ENCODE data around the gene PSME2.

PSME2 gene, protein sequence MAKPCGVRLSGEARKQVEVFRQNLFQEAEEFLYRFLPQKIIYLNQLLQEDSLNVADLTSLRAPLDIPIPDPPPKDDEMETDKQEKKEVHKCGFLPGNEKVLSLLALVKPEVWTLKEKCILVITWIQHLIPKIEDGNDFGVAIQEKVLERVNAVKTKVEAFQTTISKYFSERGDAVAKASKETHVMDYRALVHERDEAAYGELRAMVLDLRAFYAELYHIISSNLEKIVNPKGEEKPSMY

DNA sequence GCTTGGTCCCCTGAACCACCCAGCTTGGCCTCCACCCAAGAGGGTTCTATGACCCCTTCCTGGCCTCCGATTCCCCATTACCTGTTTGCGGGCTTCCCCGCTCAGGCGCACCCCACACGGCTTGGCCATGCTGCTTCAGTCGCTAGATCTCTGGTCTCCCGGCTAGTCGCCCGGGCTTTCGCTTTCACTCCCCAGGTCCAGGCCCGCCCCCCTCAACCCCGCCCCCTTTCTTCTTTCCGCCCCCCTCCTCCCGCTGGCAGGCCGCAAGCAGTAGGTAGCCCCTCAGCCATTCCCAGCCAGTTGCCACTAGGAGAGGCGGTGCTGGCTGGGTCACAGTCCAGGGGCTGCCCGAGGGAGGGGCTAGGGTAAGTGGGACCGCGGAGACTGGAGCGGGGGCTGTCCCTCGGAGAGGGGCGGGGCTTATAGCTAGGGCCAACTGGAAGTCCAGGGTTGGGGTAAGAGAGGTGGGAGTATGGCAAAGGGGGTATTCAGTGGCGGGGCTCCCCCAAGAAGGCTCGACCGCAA is at the start of gene PSME2:
TSS of gene PSME2 (minus strand) at position 158 of the 525 bp plus-strand sequence. CDS start at position 129, 29 bp downstream.
- in situ Hi-C loops (cut with MboI; ENCODE audit: low sequenced_read_pairs): no loop called here

DNA sequence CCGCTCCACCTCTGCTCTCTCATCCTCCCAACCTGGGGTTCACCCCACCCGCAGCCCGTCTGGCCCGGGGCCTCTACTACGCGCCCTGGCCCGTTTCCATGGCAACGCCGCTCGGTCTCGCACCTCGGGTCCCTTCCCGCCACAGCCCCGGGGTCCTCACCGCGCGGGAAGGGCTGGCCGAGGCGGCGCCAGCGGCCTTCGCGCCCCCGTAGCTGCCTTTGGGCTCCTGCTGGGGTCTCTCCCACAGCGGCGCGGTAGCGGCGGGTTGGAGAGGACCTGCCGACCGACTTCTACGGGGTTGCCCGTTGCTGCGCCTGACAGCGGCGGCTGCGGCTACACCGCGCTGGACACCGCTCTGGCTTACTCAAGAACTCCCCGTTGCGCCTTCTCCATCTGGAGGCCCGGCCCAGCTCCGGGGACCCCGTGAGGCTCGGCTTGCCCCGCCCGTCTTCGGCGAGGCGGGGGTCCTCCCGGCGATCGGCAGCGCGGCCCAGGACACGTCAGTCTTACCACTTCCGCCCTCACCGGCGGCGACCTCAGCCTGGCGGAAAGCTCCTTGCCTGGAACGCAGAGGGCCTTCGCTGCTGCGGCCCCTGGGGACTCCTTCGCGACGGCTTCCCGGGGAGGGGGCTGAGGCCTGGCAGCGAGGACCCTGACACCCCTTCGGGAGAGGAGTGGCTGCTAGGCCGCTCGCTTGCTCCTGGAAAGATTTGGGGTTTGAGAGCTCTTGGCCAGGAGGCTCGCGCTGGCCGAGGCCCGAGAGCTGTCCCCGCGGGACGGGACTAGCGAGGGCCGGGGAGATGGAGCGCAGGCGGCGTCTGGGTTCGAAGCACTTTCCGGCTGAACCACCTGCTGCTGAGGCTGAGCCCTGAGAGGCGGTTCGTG is 49.0 kb upstream of the PSME2 start, which contains the start of gene TM9SF1:
TSS of gene TM9SF1 (minus strand) at position 256 of the 885 bp plus-strand sequence. CDS start 422 bp downstream, outside the sequence.
- in situ Hi-C loops (cut with MboI; ENCODE audit: low sequenced_read_pairs): no loop called here

DNA sequence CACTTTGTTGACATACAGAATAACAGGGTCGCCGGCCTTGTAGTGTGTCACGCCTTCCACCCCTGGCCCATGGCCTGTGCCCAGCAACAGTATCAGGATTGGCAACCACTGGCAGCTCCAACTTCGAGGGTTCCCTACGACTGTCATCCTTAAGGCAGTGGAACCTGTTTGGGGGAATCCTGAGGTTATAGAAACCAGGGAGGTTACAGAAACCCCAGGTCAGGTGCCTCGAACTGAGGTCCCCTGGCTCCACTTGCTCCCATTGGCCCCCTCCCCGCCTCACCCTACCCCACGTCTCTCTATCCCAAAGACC is 48.4 kb upstream of the PSME2 start:
- in situ Hi-C loops (cut with MboI; ENCODE audit: low sequenced_read_pairs): no loop called here

DNA sequence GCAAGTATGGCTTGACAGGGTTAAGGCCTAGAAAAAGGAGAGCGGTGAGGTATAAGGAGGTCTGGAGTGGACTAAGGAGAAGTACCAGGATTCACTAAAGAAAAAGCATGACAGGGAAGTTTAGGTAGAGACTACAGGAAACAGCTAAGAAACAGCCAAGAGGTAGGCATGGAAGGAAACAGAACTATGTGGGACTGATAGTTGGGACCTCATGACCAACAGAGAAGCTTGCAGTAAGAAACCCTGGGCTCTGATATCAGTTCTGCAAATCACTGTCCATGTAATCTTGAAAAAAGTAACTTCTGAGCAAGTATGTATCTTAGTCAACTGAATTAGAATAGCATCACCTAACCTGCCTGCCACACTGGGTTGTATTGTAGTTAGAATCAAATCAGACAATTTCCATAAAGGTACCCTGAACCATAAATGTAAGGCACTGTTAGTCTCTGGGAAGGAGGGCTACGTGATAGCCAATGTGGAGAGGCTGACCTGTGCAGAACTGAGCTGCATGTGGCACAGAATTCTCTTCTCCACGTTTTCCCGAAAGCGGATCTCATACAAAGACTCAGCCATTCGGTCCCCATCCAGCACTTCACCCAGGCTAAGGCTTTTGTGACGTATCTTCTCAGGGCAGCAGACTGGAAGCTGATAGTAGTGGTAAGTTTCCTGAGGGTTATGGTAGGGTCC is 47.9 kb upstream of the PSME2 start:
- in situ Hi-C loops (cut with MboI; ENCODE audit: low sequenced_read_pairs): no loop called here

DNA sequence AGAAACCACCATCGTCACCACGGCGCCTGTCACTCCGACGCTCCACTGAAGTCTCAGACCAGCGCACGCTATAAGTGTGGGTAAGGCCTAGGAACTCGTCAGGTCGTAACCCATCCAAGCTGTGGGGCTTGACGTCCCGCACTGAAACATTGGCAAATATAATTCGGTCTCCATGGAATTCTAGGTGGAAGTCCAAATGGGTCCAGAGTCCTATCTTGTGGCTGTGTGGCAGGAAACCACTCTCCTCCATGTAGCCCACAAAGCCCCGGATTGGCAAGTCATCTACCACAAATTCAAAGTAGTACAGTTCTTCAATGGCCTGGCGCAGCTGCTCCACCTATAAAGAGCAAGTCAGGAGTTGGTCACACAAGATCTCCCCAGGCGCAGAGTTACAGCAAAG is 46.5 kb upstream of the PSME2 start:
- in situ Hi-C loops (cut with MboI; ENCODE audit: low sequenced_read_pairs): no loop called here

DNA sequence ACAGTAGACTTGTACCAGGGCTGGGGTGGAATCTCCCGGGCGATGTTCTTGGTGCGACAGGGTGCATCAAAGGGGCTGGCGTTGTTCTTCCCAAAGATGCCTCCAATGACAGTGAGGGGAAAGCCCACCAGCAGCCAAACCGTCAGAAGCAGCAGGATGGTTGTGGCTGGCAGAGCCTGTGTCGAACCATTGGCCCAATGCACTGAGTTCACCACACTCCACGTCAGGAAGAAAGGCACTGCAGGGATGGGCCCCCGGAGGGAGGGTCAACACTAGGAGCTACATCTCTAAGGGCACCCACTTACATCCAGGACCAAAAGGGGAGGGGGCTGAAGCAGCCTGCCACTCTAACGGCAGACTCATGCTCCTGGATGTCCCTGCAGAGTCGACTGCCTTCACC is 44.0 kb upstream of the PSME2 start:
- in situ Hi-C loops (cut with MboI; ENCODE audit: low sequenced_read_pairs): no loop called here

DNA sequence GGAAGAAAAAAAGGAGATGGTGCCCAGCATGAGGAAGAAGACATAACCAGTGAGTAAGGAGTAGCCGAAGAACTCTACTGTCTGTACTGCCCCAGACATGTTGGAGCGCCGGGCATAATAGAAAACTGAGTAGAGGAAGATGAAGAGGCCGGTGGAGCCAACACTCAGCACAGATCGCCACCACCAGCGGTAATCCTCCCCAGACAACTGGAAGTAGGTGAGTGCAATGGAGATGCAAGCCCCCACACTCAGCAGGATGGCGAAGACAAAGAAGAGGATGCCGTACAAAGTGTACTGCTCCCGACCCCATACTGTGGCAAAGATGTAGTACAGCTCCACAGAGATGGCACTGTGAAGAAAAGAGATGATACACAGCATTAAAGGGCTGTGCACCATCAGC is 43.0 kb upstream of the PSME2 start:
- in situ Hi-C loops (cut with MboI; ENCODE audit: low sequenced_read_pairs): no loop called here

DNA sequence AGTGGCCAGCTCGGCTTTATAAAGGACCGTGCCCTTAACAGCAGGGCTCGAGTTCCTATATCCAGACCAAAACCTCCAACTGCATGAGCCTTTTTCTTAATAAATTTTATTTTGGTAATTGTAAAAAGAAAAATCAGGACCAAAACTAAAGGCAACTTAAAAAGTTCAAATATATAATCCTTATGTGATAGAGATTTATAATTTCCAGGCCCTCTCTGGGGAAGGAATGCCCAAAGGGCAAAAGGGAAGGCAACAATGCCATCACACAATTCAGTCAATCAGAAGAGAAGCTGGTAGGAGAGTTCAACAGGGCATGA is 42.6 kb upstream of the PSME2 start:
- in situ Hi-C loops (cut with MboI; ENCODE audit: low sequenced_read_pairs): no loop called here

DNA sequence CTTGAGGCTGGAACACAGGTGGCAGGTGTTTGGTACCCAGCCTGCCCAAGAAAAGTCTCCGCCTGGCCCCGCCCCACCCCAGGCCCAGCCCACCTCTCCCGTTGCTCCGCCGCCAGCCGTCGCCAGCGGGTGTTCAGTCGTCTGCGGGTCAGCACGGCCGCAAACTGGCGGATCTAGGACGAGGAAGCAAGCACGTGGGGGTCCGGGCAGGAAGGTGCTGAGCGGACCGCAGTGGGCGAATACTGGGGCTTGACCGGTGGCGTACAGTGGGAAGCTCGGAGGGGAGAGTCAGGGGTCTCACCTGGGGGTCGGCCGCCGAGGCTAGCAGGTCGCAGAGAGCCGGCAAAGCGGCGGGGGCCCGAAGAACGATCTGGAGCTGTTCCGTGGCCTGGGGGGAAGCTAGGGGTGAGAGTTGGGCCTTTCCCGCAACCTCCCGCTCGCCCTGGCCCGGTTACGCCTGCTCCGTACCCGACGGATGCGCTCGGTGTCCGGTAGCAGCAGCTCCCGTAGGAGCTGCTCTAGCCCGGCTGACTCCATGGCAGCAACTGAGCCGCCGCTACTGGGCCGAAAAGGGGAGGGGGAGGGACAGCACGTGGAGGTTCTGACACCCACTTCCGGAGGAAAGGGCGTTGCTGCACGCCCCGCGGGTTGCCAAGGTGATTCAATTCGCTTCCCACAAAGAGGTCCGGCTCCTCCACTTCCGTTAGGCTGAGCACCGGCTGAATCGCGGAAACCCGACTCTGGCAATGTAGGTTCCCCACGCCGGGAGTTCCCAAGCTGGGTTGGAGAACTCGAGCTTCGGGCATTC is 42.0 kb upstream of the PSME2 start, which contains the start of gene IPO4:
TSS of gene IPO4 (minus strand) at position 566 of the 808 bp plus-strand sequence. CDS start at position 537, 29 bp downstream.
- in situ Hi-C loops (cut with MboI; ENCODE audit: low sequenced_read_pairs): no loop called here

DNA sequence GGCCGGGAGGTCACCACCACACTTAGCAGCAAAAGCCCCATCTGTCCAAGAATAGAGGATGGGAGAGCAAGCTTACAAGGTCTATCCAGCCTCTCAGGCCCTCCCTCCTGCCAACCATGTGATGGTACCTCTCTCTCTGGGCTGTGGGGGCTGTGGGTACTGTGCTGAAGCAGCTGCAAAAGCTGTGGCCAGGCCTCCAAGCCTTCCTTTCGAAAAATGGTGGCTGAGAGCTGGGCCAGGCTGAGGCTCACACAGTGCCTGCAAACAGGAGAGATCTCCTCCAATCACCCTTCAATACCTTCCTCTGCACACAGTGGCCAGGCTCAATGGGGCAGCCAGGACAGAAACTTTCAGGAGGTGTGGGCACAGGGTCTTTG is 41.1 kb upstream of the PSME2 start:
- in situ Hi-C loops (cut with MboI; ENCODE audit: low sequenced_read_pairs): no loop called here

DNA sequence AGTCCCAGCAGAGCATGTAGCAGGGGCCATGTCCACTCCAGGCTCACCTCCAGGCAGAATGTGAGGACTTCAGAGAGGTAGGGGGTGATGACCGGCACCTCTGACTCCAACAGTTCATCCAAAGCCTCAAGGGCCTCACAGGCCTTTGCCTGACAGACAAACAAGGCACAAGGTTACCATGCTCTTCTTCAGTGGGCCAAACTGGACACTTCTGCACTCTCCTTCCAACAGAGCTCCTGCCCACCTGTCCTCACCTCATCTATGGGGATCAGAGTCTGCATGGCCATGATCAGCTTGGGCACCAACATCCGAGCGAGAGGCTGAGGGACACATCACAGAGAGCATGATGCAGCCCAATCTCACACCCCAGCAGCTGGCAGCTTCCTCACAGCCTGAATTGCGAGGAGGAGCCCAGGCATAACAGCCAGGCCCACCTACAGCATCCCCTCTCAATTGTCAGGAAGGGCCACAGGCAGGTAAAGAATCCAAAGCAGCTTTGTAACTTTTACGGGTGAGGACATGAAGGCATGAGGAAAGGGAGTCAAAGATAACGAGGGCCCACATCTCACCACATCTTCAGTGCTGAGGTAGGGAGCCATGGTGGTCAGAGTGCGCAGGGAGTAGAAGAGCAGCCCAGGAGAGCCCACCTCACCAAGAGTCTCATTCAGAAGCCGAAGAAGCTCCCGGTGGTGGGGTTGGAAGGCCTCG is 40.6 kb upstream of the PSME2 start:
- in situ Hi-C loops (cut with MboI; ENCODE audit: low sequenced_read_pairs): no loop called here

DNA sequence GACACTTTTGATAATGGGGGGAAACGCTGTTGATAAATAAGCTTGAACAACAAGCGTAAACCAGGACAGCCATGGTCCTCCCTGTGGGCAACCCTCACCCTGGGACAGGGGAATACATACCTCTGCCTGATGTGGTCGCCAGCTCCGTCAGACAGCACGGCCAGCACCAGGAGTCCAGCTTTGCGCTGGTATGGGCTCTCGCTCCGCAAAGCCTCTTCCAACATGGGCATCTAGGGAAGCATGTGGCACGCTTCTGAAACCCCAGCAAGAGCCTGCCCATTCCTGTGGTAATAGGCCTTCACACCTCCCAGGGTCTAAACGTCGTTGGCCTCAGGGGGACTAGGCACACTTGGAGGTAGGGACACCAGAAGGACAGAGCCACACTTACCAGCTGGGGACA is 39.3 kb upstream of the PSME2 start:
- in situ Hi-C loops (cut with MboI; ENCODE audit: low sequenced_read_pairs): no loop called here

DNA sequence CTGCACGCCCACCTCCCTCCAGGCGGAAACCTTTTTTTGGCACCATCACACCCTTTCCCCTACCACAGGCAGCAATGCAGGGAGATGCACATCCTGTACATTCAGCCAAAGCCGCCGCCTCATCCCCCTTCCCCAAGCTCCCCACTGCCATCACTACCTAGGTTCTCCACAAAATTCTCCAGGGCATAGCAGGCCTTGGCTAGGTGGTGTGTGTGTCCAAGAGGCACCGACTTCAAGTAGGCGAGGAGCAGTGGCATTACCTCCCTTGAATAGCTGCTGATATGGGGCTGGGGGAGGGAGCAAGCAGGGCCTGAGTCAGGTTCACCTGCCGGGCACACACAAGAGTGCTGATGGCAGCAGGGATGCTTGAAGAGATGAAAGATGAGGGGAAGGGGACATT is 38.6 kb upstream of the PSME2 start:
- in situ Hi-C loops (cut with MboI; ENCODE audit: low sequenced_read_pairs): no loop called here

DNA sequence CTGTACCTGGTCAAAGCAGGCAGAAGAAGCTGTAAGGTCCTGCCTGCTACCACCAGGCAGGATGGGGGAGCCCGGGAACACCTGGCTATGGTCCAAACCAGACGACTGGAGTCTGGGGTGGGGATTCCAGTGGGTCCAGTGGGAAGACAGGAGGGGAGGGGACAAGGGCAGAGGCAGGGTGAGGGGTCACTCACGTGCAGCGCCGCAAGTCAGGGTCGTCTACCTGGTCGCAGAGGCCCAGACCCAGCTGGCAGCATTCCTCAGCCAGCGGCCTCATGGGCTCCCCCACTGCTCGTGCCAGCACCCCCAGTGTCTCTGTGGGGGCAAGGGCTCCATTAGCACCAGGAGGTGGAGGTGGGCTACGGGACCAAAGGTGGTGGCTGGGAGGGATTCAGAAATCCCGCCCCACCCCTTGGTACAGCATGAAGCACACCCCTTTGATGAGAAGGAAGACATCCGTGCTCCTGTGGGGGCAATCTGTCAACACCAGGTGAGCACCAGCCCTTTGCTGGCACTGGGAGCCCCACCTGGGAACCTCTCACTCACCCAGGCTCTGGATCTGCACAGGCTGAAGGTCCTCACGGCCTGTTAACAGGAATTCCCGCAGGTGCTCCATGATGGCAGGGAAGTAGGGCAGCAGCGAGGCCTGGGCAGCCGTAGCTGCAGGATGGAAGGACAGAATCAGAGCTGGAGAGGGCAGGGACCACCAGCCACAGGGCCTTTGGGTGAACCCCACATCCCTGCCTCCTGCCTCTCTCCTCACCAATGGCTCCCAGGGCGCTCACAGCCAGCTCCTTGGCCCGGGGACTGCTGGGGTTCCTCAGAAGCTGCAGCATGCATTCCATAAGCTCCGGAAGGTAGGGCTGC is 37.9 kb upstream of the PSME2 start:
- in situ Hi-C loops (cut with MboI; ENCODE audit: low sequenced_read_pairs): no loop called here

DNA sequence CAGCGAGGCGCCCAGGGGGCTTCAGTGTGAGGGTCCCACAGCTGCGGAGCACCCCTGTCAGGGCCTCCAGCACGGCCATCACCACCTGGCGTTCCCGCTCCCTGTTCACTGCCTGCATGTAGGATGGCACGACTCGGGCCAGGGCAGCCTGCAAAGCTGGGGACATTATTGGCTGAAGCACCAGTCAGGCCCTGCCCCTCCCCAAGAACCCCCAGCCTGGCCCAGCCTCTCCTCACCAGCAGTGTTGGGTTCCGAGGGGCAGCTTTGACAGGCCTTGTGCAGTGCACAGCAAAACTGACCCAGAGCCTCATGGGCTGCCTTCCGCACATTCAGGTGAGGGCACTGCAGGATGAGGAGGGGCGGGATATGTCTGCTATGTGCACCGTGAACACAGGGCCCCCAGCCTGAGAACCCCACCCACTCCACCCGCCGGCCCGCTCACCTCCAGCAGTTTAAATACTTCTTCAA is 36.6 kb upstream of the PSME2 start:
- in situ Hi-C loops (cut with MboI; ENCODE audit: low sequenced_read_pairs): no loop called here

DNA sequence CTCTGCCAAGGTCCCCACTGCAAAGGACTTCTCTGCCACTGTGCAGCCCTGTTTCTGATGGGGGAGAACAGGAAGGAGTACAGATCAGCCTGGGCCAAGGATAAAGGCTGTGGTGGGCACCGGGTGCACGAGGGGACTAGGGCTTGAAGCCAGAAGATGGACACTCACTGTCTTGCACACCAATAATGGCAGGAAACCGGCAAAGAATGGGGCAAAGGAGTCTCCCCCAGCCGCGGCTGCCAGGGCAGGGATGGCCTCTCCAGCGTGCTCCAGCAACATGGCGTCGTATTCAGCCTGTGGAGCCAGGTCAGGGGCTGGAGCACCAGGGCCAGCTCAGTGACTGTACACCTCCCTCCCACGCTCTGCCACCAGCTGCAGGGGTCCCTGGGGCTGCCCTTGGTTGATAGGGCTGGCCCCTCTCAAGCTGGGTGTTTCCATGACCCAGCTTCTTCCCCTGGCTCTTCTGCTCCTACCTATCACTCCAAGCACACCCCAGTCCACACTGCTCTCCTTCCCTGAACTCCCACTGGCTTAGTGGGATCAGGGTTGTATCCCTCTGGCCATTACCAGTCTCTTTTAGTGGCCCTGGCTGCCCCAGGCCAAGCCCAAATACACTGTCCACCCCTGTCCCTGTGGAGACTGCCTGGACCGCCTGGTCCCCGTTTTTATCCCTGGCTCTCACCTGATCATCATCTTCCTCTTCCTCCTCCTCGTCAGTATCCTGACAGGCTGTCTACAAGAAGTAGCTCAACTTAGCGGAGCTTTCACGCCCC is 35.9 kb upstream of the PSME2 start:
- in situ Hi-C loops (cut with MboI; ENCODE audit: low sequenced_read_pairs): no loop called here

DNA sequence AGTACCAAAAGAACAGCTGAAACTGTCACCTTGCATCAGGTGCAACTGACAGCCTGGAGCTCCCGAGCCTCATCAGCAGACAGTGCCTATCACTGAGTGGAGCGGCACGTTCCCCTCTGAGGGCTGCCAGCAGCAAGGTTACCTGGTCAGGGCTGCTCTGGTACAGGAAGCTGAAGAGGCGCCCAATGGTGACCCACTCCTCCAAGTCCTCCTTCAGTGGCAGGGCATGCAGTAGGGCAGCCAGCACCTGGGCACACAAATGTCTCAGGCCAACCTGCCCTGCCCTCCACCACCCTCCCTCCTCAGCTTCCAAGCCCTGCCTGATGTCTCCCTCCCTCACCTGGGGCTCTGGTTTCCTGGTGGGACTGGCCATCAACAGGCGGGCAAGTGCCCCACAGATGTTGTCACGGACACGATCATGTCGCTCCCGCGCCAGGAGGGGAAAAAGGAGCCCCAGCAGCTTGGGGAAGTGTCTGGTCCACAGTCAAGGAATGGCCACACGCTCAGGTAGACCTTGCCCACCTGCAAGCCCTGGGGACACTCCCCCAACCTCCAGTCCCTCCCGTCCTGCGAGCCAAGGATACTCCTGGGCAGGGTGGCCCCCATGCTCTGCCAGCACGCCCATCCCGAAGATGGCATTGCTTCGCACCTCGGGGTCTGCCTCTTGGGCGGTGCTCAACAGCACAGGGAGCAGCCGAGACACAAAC is 35.1 kb upstream of the PSME2 start:
- in situ Hi-C loops (cut with MboI; ENCODE audit: low sequenced_read_pairs): no loop called here
